GM12891 (cell line): Measurements from ENCODE around the gene BPIFB6.

Source experiments
- POLR2A ChIP-seq: IDR thresholded peaks from 2 replicates; pipeline ENCODE4 v1.6.1; 2011; ENCODE audit warnings: low read depth, low read length, control low read depth
- POLR2AphosphoS5 ChIP-seq: IDR thresholded peaks from 2 replicates; pipeline ENCODE4 v1.6.1; 2011; ENCODE audit warnings: low read depth, low read length, control low read depth

- TF ChIP-seq POLR2A (no peak), POLR2AphosphoS5 (no peak)
Observed at GRCh38 chr20:32999603-33000250, 31.7 kb upstream of the BPIFB6 start.
